Natural killer cell treated with Interleukin-12 subunit alpha and Interleukin-12 subunit beta and Interleukin-15 and Interleukin-18, amount 100 ng/mL, for 72 hours (primary cell): ENCODE results near the gene C1orf210. TPM values are rescaled to one million over a fixed set of nuclear protein-coding genes. Genes with fewer than 3 reads are reported as not detected.
A peak's percentile ranks its signal among the peaks of the same experiment; 100 is the strongest.

ENCODE experiments used
- ATAC-seq, 2 donors: fragments of 150-1000 bp; cut with Tn5 transposase in 1 of 2; sonication (Bioruptor Pico), chemical (Tn5 transposase) in 1 of 2; 2 replicates each; pipeline ENCODE4 v1.10.0; 2021
- DNase-seq: peaks from one replicate; pipeline ENCODE4 v3.0.0; 2022; ENCODE audit warnings: low spot score
- H3K27ac Mint-ChIP-seq, 2 donors: 1 replicate in 1 of 2; 2 replicates in 1 of 2; pipeline ENCODE4 v1.8.0; 2022; ENCODE audit warnings: mixed read lengths in 2 of 2, mild to moderate bottlenecking in 1 of 2, moderate library complexity in 1 of 2
- H3K27me3 Mint-ChIP-seq, 2 donors: 1 replicate in 1 of 2; 2 replicates in 1 of 2; pipeline ENCODE4 v1.8.0; 2022; ENCODE audit warnings: mixed read lengths in 2 of 2
- H3K36me3 Mint-ChIP-seq: one replicate; pipeline ENCODE4 v1.8.0; 2022; ENCODE audit warnings: mixed read lengths
- H3K4me1 Mint-ChIP-seq, 2 donors: 1 replicate in 1 of 2; 2 replicates in 1 of 2; pipeline ENCODE4 v1.8.0; 2022; ENCODE audit warnings: low read depth in 2 of 2, mixed read lengths in 2 of 2, mild to moderate bottlenecking in 1 of 2
- H3K4me3 Mint-ChIP-seq: one replicate; pipeline ENCODE4 v1.8.0; 2022; ENCODE audit warnings: mixed read lengths
- H3K9me3 Mint-ChIP-seq: 2 replicates; pipeline ENCODE4 v1.8.0; 2022; ENCODE audit warnings: mixed read lengths
- total RNA-seq, 2 donors: library from RNA; stranded (reverse); gene quantifications; one replicate each; pipeline ENCODE4 v1.2.3, GENCODE V29; 2022

The C1orf210 gene
- total RNA-seq, 2 donors from 2014 or later = not detected

DNA sequence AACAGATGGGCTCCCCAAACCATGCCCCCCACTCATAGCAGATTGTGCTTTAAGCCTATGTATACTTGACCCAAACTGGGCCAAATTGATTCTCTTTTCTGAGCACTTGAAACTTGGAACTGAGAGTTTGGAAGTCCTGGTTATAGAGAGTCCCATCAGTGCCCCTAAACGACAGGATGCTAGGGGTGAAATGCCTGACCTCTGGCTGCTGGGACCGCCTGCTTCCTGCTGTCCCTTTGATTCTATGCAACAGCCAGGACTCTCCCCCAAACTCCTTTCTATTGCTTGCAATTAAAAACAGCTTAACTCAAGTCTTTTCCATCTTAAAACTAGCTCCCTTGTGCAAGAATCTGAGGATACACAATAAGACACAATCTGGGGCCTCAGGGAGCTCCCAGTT lies 4.7 kb downstream of the C1orf210 start:
- Mint-ChIP-seq H3K9me3 (no peaks in the 10 kb centered on the region), H3K27me3 (peaks cover 0 to 7% of the 10 kb centered on the region in 2 donors), H3K27ac (no peak overlapping the region), H3K36me3 (no peaks in the 10 kb centered on the region), H3K4me3 (no peak overlapping the region), H3K4me1 (peaks cover 0 to 3% of the 10 kb centered on the region in 2 donors)
- DNase-seq (no peak), ATAC-seq (no peak)

GRCh38 chr1:43279666-43280065 lies 5.7 kb downstream of the C1orf210 start:
- ATAC-seq (no peak), DNase-seq (no peak)
- no peak overlapping the region for H3K4me3 Mint-ChIP-seq
- peaks cover 0 to 7% of the 10 kb centered on the region in 2 donors for H3K27me3 Mint-ChIP-seq
- no peak overlapping the region for H3K27ac Mint-ChIP-seq
- H3K4me1 Mint-ChIP-seq = peaks cover 9 to 10% of the 10 kb centered on the region in 2 donors
- no peaks in the 10 kb centered on the region for H3K36me3 Mint-ChIP-seq
- H3K9me3 Mint-ChIP-seq = no peaks in the 10 kb centered on the region

DNA sequence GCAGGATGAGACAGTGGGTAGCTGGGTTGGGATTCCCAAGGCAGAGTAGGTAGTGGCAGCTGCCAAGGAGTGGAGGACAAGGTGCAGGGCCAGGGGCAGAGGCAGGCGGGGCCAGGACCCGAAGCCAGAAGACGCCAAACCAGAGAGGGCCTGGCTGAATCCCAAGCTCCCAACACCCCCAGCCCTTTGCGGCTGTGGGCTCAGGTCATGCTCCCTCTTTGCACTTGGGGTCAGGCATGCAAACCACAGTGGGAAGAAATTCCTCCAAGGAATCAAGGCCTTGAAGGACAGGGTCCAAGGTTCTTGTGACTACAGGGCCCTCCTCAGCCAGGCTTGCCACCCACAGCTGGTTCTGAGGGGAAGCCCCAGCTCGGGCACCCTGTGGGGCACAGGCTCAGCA lies 6.2 kb downstream of the C1orf210 start:
- no peak for DNase-seq
- no peak overlapping the region for H3K27ac Mint-ChIP-seq
- H3K27me3 Mint-ChIP-seq = peaks cover 0 to 7% of the 10 kb centered on the region in 2 donors

DNA sequence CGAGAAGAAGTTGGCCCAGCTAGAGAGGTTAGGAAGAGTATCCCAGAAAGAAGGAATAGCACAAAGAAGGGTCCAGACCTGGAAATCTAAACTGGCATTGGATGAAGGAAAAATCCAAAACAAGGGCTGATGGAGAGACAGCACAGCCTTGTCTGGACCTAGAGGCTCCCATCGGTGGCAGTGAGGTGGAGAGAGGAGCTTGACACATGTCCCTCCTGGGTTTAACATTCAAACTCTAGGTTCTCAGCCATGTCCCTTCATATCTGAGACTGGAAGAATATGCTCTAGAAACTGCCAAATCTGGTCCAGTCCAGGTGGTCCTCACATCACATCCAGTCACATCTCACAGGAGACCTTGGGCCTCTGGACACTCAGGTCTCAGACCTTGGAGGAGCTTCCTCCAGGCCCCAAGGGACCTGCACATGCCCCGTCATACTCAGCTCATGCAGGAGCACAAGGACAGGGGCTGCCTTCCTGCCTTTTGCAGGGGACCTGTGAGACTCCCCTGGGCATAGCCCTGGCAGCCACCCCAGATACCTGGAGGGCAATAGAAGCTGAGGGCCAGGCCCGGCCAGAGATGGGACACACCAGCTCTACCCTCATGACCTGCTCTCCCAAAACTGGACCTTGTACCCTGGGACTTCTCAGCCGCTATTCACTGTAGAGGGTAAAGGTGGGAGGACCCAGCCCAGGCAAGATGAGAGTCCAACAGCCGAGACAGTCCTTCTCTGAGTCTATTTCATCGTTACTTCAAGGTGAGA lies 8.1 kb downstream of the C1orf210 start:
- DNase-seq (no peak), ATAC-seq (no peak)
- no peaks in the 10 kb centered on the region for H3K36me3 Mint-ChIP-seq
- no peak overlapping the region for H3K4me3 Mint-ChIP-seq
- peak overlapping the region in 1 of 2 donors; percentile 68 for H3K27ac Mint-ChIP-seq
- H3K27me3 Mint-ChIP-seq = peaks cover 0 to 7% of the 10 kb centered on the region in 2 donors
- peaks cover 16 to 17% of the 10 kb centered on the region in 2 donors for H3K4me1 Mint-ChIP-seq
- H3K9me3 Mint-ChIP-seq = peaks cover 3% of the 10 kb centered on the region

More for the DNA sequence above, 6.2 kb downstream of the C1orf210 start:
- ATAC-seq = no peak
- Mint-ChIP-seq H3K36me3 (no peaks in the 10 kb centered on the region), H3K4me3 (no peak overlapping the region), H3K4me1 (peaks cover 15% of the 10 kb centered on the region in 2 donors), H3K9me3 (peaks cover 3% of the 10 kb centered on the region)

DNA sequence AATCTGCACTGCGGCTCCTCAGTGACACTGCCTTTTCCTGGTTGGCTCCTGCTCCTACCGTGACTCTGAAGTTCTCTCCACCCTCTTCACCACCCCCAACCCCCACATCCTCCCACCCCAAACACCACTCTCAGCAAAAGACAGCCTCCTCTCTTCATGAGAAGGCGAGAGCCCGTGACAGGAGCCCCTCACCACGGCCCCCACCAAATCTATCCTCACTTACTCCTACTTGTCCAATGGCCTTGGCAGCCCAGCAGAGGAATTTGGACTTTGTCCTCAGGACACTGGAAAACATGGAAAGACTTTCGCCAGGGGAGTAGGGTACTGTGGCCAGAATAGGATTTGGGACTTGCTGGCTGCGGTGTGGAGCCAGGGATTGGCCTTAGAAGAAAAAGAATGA lies 8.7 kb downstream of the C1orf210 start:
- Mint-ChIP-seq H3K4me1 (peaks cover 18 to 19% of the 10 kb centered on the region in 2 donors), H3K27ac (peak overlapping the region in 1 of 2 donors; percentile 68), H3K4me3 (no peak overlapping the region), H3K9me3 (peaks cover 3% of the 10 kb centered on the region), H3K36me3 (no peaks in the 10 kb centered on the region), H3K27me3 (peaks cover under 1 to 9% of the 10 kb centered on the region in 2 donors)
- no peak for DNase-seq
- no peak for ATAC-seq

DNA sequence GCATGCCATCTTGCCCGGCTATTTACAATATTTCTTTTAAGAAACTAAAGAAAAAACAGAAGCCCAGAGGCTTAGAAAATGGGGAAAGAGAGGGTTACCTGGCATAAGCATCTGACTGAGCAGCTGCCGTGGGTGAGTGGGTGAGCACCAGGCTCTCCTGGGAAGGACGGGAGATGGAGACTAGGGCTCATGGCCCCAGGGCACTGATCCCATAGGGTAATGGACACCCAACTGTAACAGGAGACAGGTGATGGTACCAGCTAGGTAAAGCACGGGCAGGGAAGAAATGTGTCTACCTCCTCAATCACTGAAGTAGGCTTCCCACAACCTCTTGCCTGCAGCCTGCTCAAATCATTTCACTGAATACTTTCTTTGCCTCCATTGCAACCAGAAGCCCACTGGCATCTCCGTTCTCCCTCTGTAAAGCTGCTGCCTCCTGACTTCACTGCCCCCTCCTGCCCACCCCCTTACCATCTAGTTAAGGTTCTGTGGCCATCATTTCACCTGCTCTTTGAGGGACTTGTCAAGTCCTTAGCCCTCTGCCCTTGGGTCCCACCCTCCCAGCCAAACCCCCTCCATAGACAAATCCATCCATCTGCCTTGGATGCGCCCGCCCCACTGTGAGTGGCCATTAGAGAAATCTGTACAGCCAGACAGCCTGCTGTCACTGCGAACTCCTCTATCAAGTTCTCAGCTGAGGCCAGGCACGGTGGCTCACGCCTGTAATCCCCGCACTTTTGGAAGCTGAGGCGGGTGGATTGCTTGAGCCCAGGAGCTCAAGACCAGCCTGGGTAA lies 9.4 kb downstream of the C1orf210 start:
- H3K4me1 Mint-ChIP-seq = peaks cover 25% of the 10 kb centered on the region in 2 donors
- H3K9me3 Mint-ChIP-seq = peaks cover 3% of the 10 kb centered on the region
- no peaks in the 10 kb centered on the region for H3K36me3 Mint-ChIP-seq
- peaks cover 4 to 16% of the 10 kb centered on the region in 2 donors for H3K27me3 Mint-ChIP-seq
- no peak for DNase-seq
- peak overlapping the region; percentile 89 to 92 for H3K27ac Mint-ChIP-seq
- no peak overlapping the region for H3K4me3 Mint-ChIP-seq
- no peak for ATAC-seq

GRCh38 chr1:43274804-43275180 lies 10.6 kb downstream of the C1orf210 start:
- Mint-ChIP-seq H3K4me3 (peak overlapping the region; percentile 71), H3K9me3 (peaks cover 3% of the 10 kb centered on the region), H3K4me1 (peaks cover 32 to 35% of the 10 kb centered on the region in 2 donors), H3K27me3 (peaks cover 7 to 11% of the 10 kb centered on the region in 2 donors), H3K36me3 (no peaks in the 10 kb centered on the region), H3K27ac (peak overlapping the region; percentile 89 to 92)
- no peak for ATAC-seq
- no peak for DNase-seq

DNA sequence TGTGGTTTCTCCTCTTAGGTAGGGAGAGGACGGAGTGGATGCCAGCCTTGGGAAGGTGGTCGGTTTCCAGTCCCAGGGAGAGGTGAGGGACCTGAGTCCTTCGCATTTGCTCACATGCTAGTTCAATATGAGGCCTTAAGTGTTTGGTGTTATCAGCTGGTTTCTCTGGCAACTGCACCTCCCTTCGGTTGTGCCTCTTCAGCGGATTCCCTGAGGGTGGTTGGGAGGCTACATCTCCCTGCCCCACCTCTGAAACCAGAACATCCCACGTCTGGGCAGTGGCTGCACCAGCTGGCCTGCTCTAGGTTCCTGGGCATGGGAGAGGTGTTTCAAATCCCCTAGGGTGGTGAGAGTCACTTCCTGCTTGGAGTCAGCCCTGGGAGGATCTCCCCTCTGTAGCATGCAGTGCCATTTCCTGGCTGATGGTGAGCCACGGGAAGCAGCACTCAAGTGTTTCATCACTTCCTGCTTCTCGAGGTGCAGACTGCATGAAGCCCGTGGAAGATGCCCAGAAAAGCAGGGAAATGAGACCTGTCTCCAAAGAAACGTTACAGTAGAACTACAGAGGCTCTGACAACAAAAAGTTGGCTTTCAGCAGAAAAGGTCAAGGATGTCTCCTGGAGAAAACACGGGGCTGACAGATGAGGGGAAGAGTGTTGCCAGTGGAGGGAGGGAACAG lies 11.1 kb downstream of the C1orf210 start:
- peaks cover 3% of the 10 kb centered on the region for H3K9me3 Mint-ChIP-seq
- H3K27ac Mint-ChIP-seq = peak overlapping the region; percentile 89 to 92
- no peaks in the 10 kb centered on the region for H3K36me3 Mint-ChIP-seq
- peaks cover 7 to 11% of the 10 kb centered on the region in 2 donors for H3K27me3 Mint-ChIP-seq
- DNase-seq = peak; percentile 73
- ATAC-seq = peak; percentile 83 to 87
- H3K4me3 Mint-ChIP-seq = peak overlapping the region; percentile 71
- peaks cover 32 to 35% of the 10 kb centered on the region in 2 donors for H3K4me1 Mint-ChIP-seq

DNA sequence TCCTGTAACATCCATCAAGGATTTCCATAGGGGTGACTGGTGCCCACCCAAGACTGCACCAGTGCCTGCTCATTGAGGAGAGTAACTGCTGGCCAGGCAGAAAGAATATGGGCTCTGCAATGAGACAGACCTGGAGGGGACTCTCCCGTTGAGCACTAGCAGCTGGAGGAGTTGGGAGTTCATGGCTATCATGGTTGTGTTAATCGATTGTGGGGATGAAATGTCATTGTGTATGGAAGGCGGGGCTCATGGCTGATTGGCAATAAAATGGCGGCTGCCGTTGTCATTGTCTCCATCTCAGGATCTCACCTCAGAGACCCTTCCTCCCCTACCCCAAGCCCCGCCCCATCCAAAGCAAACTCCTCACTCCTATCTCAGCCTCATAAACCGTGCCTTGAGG lies 11.7 kb downstream of the C1orf210 start:
- ATAC-seq (no peak), DNase-seq (no peak)
- Mint-ChIP-seq H3K27me3 (peaks cover 7 to 11% of the 10 kb centered on the region in 2 donors), H3K4me3 (no peak overlapping the region), H3K4me1 (peaks cover 32 to 35% of the 10 kb centered on the region in 2 donors), H3K36me3 (no peaks in the 10 kb centered on the region), H3K9me3 (peaks cover 3% of the 10 kb centered on the region), H3K27ac (peak overlapping the region in 1 of 2 donors; percentile 89)

GRCh38 chr1:43272576-43273571 lies 12.5 kb downstream of the C1orf210 start:
- H3K27me3 Mint-ChIP-seq = peaks cover 7 to 11% of the 10 kb centered on the region in 2 donors
- H3K27ac Mint-ChIP-seq = no peak overlapping the region
- no peak for DNase-seq
- no peaks in the 10 kb centered on the region for H3K36me3 Mint-ChIP-seq
- H3K9me3 Mint-ChIP-seq = peaks cover 3% of the 10 kb centered on the region
- H3K4me1 Mint-ChIP-seq = peaks cover 32 to 35% of the 10 kb centered on the region in 2 donors
- ATAC-seq = no peak
- no peak overlapping the region for H3K4me3 Mint-ChIP-seq

GRCh38 chr1:43272161-43272560 lies 13.2 kb downstream of the C1orf210 start:
- peaks cover 7 to 11% of the 10 kb centered on the region in 2 donors for H3K27me3 Mint-ChIP-seq
- no peak for ATAC-seq

DNA sequence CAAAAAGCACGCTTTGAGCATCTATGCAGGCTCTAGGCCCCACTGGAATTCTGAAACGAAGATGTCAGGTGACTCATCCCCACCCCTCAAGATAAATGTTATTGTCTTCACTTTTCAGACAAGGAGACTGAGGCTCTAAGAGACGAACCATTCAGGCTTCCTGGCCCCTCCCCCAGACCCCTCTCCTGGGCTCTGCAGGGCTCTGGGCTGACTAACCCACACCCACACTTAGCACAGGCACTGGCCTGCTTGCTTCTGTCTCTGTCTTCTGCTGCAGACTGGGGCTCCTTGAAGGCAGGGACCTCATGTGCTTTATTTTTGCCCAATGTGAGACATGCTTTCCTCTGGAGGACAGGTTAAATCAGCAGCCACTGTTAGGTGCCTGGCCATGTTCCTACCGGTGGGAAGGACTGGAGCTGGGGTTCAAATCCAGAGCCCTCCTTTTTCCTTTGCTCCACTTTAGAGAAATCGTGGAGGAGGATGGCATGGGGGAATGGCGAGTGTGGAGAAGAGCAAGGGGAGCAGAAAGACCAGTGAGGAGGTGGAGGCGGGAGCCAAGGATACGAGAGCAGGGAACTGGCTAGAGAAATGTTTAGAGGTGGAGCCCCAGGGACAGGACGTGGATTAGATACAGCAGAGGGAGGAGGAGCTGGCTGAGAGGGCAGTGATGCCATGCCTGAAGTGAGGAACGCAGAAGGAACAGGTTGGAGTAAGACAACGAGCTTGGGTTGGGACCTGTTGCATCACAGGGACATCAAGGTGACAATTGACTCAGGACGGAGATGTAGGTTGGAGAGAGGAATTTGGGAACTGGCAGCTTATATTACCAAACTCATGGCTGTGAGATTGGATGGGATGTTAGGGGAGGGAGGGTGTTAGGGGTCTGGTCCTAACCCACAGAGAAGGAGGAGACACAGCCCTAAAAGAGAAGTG lies 13.9 kb downstream of the C1orf210 start:
- peaks cover 10 to 11% of the 10 kb centered on the region in 2 donors for H3K27me3 Mint-ChIP-seq
- H3K4me1 Mint-ChIP-seq = peaks cover 32 to 35% of the 10 kb centered on the region in 2 donors
- peak overlapping the region; percentile 52 for H3K4me3 Mint-ChIP-seq
- DNase-seq = no peak
- H3K9me3 Mint-ChIP-seq = peaks cover 3% of the 10 kb centered on the region
- no peak for ATAC-seq
- no peaks in the 10 kb centered on the region for H3K36me3 Mint-ChIP-seq
- peak overlapping the region in 1 of 2 donors; percentile 73 for H3K27ac Mint-ChIP-seq

More at GRCh38 chr1:43272161-43272560, 13.2 kb downstream of the C1orf210 start:
- Mint-ChIP-seq H3K9me3 (peaks cover 3% of the 10 kb centered on the region), H3K36me3 (no peaks in the 10 kb centered on the region), H3K27ac (peak overlapping the region in 1 of 2 donors; percentile 73), H3K4me3 (no peak overlapping the region), H3K4me1 (peaks cover 32 to 35% of the 10 kb centered on the region in 2 donors)
- no peak for DNase-seq
